Breast epithelium (tissue), 4 donors: ENCODE data around the gene NRP1. TPM values are rescaled to one million over a fixed set of nuclear protein-coding genes. Genes with fewer than 3 reads are reported as not detected.

Experiments
- DNase-seq, 2 donors: peaks; one replicate each; pipeline ENCODE4 v3.0.0-alpha.2; 2019; ENCODE audit warnings: low spot score in 2 of 2
- H3K27ac ChIP-seq, 2 donors: fragments of 200-600 bp; sonication (generic) in 1 of 2; one replicate each; pipeline ENCODE4 v1.5.1; 2016 to 2019; ENCODE audit warnings: mild to moderate bottlenecking in 1 of 2
- H3K27me3 ChIP-seq, 2 donors: fragments of 200-600 bp; sonication (generic) in 1 of 2; one replicate each; pipeline versions ENCODE4 v1.5.1 to v1.6.0; 2017 to 2019; ENCODE audit warnings: control low read depth in 1 of 2, mild to moderate bottlenecking in 1 of 2
- H3K36me3 ChIP-seq: fragments of 200-600 bp; one replicate; pipeline ENCODE4 v1.5.1; 2019
- H3K4me1 ChIP-seq, 2 donors: fragments of 200-600 bp; sonication (generic); one replicate each; pipeline ENCODE4 v1.5.1; 2016 to 2019; ENCODE audit warnings: control low read depth in 1 of 2
- H3K4me3 ChIP-seq, 3 donors: fragments of 200-600 bp; sonication (generic); 1 replicate in 2 of 3; 2 replicates in 1 of 3; pipeline ENCODE4 v1.5.1; 2016 to 2019; ENCODE audit warnings: mild to moderate bottlenecking in 3 of 3, moderate library complexity in 2 of 3
- H3K9me3 ChIP-seq, 2 donors: fragments of 200-600 bp; sonication (generic) in 1 of 2; one replicate each; pipeline ENCODE4 v1.5.1; 2016 to 2019; ENCODE audit warnings: control low read depth in 1 of 2
- CTCF ChIP-seq, 3 donors: fragments of 450-650 bp; IDR thresholded peaks; one replicate each; pipeline ENCODE4 v1.5.1; 2016 to 2017; ENCODE audit warnings: antibody characterized with exemption in 3 of 3, mild to moderate bottlenecking in 3 of 3, moderate library complexity in 3 of 3
- POLR2A ChIP-seq: fragments of 450-650 bp; IDR thresholded peaks from one replicate; pipeline ENCODE4 v1.6.1; 2016; ENCODE audit warnings: antibody characterized with exemption, mild to moderate bottlenecking, moderate library complexity
- POLR2AphosphoS5 ChIP-seq, 3 donors: sonication (generic); formaldehyde crosslinking; IDR thresholded peaks; one replicate each; pipeline ENCODE4 v1.6.1; 2017; ENCODE audit warnings: antibody characterized with exemption in 3 of 3
- intact Hi-C: fragments of 100-400 bp; cut with DNase I; formaldehyde crosslinking; loops from one replicate; pipeline ENCODE4 v1.15.1; 2023; ENCODE audit warnings: low total_unique reads
- total RNA-seq, 3 donors: library from RNA; depleted of rRNA; stranded (reverse); fragments of >200 nt; gene quantifications; one replicate each; pipeline ENCODE4 v1.1.0, GENCODE V29; 2016

The NRP1 gene
- total RNA-seq, 3 donors from 2014 or later, result 50.8 to 76.0 (median 74.7) TPM

DNA sequence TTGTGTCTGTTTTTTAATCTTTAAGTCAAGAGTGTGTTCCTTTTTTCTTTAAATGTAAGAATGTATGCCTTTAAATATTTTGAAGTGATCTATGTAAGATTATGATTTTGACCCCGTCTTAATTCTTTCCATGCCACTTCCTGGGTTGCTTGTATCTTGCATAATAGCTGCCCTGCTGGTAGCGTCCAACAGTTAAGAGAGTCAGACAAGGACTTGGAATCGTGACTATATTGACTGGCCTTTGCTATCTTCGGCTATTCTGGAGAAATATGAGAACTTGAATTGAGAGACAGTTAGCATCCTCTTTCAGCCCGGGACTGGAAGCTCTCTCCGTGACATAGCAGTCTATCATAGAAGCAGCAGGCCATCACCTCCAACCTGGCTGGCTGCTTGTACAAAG lies 13.0 kb downstream of the NRP1 start:
- H3K9me3 ChIP-seq, result no peaks in the 10 kb centered on the region

GRCh38 chr10:33320288-33320687 lies 14.2 kb downstream of the NRP1 start:
- intact Hi-C loops, result loop anchor here (5.0 kb wide), 1 partner anchor 1212 kb away; no protein-coding TSS in a partner anchor
- Histone ChIP-seq H3K4me3 (no peak overlapping the region), H3K9me3 (no peaks in the 10 kb centered on the region), H3K27me3 (no peaks in the 10 kb centered on the region), H3K27ac (no peak overlapping the region), H3K36me3 (no peaks in the 10 kb centered on the region), H3K4me1 (no peaks in the 10 kb centered on the region)
- no peak for DNase-seq
- TF ChIP-seq POLR2AphosphoS5 (IDR thresholded peaks at IDR 0.05) (no peak), POLR2A (no peak), CTCF (IDR thresholded peaks at IDR 0.05) (no peak)

More for the DNA sequence above, 13.0 kb downstream of the NRP1 start:
- no peaks in the 10 kb centered on the region for H3K27me3 ChIP-seq
- H3K4me3 ChIP-seq, result no peak overlapping the region
- TF ChIP-seq CTCF (IDR thresholded peaks at IDR 0.05) (no peak), POLR2A (no peak), POLR2AphosphoS5 (IDR thresholded peaks at IDR 0.05) (no peak)
- H3K36me3 ChIP-seq, result no peaks in the 10 kb centered on the region
- H3K4me1 ChIP-seq, result no peaks in the 10 kb centered on the region
- intact Hi-C loops, result loop anchor here (5.0 kb wide), 1 partner anchor 1211 kb away; no protein-coding TSS in a partner anchor
- no peak overlapping the region for H3K27ac ChIP-seq
- DNase-seq, result no peak

GRCh38 chr10:33315891-33316290 lies 18.6 kb downstream of the NRP1 start:
- intact Hi-C loops, result no loop called here

DNA sequence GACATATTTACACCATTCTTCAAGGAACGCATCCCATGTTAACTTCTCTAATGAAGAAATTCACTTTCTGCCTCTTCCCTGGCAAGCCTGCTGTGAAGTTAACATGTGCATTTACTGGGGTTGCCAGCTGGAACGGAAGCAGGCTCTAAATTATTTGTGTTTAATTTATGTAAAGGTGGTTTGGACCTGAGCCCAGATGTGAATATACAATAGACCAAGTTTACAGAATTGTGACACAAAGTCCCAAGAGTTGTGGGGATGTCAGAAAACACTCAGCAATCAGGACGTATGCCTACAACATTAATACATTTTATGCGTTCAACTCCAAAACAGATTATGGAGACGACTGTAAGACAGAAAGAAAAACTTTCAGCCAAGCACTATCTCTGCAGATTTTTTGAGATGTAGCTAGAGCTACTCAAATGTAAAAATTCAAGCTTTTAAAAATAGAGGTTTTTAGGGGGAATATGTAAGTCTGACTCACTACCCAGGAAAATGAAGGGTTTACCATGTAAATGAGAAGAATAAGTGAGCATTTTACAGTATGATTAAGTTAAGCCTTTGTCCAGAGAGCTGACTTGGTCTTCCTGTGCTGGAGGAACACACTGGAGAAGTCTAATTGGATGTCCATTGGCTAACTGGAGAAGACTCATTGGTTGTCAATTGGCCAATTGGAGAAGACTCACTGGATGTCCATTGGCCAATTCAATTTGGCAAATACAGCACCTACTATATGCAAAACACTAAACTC lies 19.5 kb downstream of the NRP1 start:
- intact Hi-C loops, result no loop called here
- no peaks in the 10 kb centered on the region for H3K27me3 ChIP-seq
- no peaks in the 10 kb centered on the region for H3K9me3 ChIP-seq
- no peak for DNase-seq
- H3K36me3 ChIP-seq, result no peaks in the 10 kb centered on the region
- H3K4me1 ChIP-seq, result no peaks in the 10 kb centered on the region
- H3K4me3 ChIP-seq, result no peak overlapping the region
- TF ChIP-seq POLR2AphosphoS5 (IDR thresholded peaks at IDR 0.05) (no peak), POLR2A (no peak), CTCF (IDR thresholded peaks at IDR 0.05) (no peak)
- H3K27ac ChIP-seq, result no peak overlapping the region

More at GRCh38 chr10:33315891-33316290, 18.6 kb downstream of the NRP1 start:
- no peak overlapping the region for H3K27ac ChIP-seq
- no peak overlapping the region for H3K4me3 ChIP-seq
- no peaks in the 10 kb centered on the region for H3K9me3 ChIP-seq
- no peaks in the 10 kb centered on the region for H3K36me3 ChIP-seq
- H3K4me1 ChIP-seq, result no peaks in the 10 kb centered on the region
- no peak for DNase-seq
- no peak for TF ChIP-seq POLR2AphosphoS5 (IDR thresholded peaks at IDR 0.05)
- TF ChIP-seq POLR2A, result no peak
- no peak for TF ChIP-seq CTCF (IDR thresholded peaks at IDR 0.05)
- H3K27me3 ChIP-seq, result no peaks in the 10 kb centered on the region

DNA sequence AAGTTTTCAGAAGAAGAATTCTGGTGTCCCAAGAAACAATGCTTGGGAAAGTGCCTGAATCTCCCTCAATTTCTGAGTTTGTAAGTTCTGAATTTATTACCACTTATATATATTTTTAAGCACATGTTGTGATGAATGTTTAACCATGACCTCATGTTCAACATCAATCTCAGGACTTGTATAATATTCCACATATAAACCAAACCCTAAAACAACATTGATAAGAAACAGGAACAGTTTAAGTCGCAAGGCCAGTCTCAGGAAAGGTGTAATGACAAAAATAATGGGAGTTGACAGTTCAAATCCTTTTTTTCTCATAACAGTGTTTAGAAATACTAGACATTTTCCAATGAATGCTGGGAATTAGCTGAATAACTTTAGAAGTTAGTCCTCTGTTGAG lies 22.8 kb downstream of the NRP1 start:
- TF ChIP-seq POLR2AphosphoS5 (IDR thresholded peaks at IDR 0.05) (no peak), POLR2A (no peak), CTCF (IDR thresholded peaks at IDR 0.05) (no peak)
- no peak for DNase-seq
- Histone ChIP-seq H3K27me3 (no peaks in the 10 kb centered on the region), H3K4me3 (no peak overlapping the region), H3K36me3 (no peaks in the 10 kb centered on the region), H3K27ac (no peak overlapping the region), H3K4me1 (no peaks in the 10 kb centered on the region), H3K9me3 (no peaks in the 10 kb centered on the region)
- intact Hi-C loops, result no loop called here
